ENCODE measurements around the gene TTLL9. TPM values are rescaled to one million over a fixed set of nuclear protein-coding genes. Genes with fewer than 3 reads are reported as not detected.
A peak's percentile ranks its signal among the peaks of the same experiment; 100 is the strongest.

Gene TTLL9
- total and polyA plus RNA-seq, 10 of the 15 experiments (the other 5 are each of a cell fraction or from before 2014, with no cell fraction given), result 0.03 to 0.77 (median 0.11) TPM; not detected in 2

DNA sequence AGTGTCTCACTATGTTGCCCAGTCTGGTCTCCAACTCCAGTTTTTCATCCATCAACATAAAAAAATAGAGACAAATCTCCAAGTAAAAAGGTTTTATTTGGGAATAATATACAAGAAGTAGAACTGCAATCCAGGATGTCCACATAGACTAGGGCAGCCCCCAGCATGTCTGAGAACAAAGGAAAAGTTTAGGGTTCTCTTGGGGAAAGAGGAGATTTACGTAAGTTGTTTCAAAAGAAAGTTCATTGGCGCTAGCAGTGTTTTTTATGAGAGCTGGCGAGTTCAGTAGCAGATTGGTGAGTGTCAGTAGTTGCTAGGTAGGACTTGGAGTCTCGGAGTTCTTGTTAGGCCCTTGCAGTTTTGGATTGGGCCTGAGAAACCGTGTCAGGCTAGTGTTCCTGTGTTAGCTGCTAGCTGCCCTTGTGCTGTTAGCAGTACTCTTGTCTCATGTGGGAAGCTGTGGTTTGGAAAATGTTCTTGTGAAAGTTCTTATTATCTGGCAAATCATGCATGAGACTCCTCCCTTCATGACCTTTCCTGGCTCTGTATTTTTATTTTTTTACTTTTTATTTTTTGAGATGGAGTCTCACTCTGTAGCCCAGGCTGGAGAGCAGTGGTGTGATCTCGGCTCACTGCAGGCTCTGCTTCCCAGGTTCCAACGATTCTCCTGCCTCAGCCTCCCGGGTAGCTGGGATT, 24.7 kb downstream of the TTLL9 start:
- DNase-seq (ENCODE audit: low read depth, low spot score), result peak; percentile 75
- peak overlapping the region; percentile 89 for H2AFZ ChIP-seq (ENCODE audit: control insufficient read depth, low read depth, low read length)
- no peak for TF ChIP-seq ZBED1 (IDR thresholded peaks at IDR 0.05; ENCODE audit: borderline replicate concordance)
- TF ChIP-seq, protein P1, sequence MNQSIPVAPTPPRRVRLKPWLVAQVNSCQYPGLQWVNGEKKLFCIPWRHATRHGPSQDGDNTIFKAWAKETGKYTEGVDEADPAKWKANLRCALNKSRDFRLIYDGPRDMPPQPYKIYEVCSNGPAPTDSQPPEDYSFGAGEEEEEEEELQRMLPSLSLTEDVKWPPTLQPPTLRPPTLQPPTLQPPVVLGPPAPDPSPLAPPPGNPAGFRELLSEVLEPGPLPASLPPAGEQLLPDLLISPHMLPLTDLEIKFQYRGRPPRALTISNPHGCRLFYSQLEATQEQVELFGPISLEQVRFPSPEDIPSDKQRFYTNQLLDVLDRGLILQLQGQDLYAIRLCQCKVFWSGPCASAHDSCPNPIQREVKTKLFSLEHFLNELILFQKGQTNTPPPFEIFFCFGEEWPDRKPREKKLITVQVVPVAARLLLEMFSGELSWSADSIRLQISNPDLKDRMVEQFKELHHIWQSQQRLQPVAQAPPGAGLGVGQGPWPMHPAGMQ (IDR thresholded peaks at IDR 0.05; ENCODE audit: borderline replicate concordance), result no peak
- no peak for TF ChIP-seq FOXK2 (IDR thresholded peaks at IDR 0.05)
- TF ChIP-seq, protein P2, sequence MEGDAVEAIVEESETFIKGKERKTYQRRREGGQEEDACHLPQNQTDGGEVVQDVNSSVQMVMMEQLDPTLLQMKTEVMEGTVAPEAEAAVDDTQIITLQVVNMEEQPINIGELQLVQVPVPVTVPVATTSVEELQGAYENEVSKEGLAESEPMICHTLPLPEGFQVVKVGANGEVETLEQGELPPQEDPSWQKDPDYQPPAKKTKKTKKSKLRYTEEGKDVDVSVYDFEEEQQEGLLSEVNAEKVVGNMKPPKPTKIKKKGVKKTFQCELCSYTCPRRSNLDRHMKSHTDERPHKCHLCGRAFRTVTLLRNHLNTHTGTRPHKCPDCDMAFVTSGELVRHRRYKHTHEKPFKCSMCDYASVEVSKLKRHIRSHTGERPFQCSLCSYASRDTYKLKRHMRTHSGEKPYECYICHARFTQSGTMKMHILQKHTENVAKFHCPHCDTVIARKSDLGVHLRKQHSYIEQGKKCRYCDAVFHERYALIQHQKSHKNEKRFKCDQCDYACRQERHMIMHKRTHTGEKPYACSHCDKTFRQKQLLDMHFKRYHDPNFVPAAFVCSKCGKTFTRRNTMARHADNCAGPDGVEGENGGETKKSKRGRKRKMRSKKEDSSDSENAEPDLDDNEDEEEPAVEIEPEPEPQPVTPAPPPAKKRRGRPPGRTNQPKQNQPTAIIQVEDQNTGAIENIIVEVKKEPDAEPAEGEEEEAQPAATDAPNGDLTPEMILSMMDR (IDR thresholded peaks at IDR 0.05 in 2 of 3, conservative IDR thresholded peaks at IDR 0.05 in 1 of 3; ENCODE audit: control insufficient read depth in 2 of 3, extremely low read depth in 1 of 3, insufficient read depth in 1 of 3, low read depth in 3 of 3, low read length in 3 of 3), result no peak
- no peak for TF ChIP-seq DPF2 (IDR thresholded peaks at IDR 0.05)
- TF ChIP-seq MEF2A (IDR thresholded peaks at IDR 0.05; ENCODE audit: insufficient read depth, low read depth, low read length), result no peak
- no peak for TF ChIP-seq ZSCAN29 (IDR thresholded peaks at IDR 0.05)
- no peak for TF ChIP-seq NFYA (IDR thresholded peaks at IDR 0.05; ENCODE audit: borderline replicate concordance, low read depth, low read length)
- TF ChIP-seq JUNB (IDR thresholded peaks at IDR 0.05), result no peak
- TF ChIP-seq, protein P3, sequence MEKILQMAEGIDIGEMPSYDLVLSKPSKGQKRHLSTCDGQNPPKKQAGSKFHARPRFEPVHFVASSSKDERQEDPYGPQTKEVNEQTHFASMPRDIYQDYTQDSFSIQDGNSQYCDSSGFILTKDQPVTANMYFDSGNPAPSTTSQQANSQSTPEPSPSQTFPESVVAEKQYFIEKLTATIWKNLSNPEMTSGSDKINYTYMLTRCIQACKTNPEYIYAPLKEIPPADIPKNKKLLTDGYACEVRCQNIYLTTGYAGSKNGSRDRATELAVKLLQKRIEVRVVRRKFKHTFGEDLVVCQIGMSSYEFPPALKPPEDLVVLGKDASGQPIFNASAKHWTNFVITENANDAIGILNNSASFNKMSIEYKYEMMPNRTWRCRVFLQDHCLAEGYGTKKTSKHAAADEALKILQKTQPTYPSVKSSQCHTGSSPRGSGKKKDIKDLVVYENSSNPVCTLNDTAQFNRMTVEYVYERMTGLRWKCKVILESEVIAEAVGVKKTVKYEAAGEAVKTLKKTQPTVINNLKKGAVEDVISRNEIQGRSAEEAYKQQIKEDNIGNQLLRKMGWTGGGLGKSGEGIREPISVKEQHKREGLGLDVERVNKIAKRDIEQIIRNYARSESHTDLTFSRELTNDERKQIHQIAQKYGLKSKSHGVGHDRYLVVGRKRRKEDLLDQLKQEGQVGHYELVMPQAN (conservative IDR thresholded peaks at IDR 0.05), result no peak
- TF ChIP-seq, protein P4, sequence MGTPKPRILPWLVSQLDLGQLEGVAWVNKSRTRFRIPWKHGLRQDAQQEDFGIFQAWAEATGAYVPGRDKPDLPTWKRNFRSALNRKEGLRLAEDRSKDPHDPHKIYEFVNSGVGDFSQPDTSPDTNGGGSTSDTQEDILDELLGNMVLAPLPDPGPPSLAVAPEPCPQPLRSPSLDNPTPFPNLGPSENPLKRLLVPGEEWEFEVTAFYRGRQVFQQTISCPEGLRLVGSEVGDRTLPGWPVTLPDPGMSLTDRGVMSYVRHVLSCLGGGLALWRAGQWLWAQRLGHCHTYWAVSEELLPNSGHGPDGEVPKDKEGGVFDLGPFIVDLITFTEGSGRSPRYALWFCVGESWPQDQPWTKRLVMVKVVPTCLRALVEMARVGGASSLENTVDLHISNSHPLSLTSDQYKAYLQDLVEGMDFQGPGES (IDR thresholded peaks at IDR 0.05), result no peak
- no peak for TF ChIP-seq RCOR1 (conservative IDR thresholded peaks at IDR 0.05; ENCODE audit: low read depth, low read length)
- TF ChIP-seq NRF1 (conservative IDR thresholded peaks at IDR 0.05; ENCODE audit: low read depth, low read length), result no peak
- no peak for TF ChIP-seq NFXL1 (IDR thresholded peaks at IDR 0.05; ENCODE audit: borderline replicate concordance)

More for the DNA sequence above, 24.7 kb downstream of the TTLL9 start:
- no peaks in the 10 kb centered on the region for H3K9me3 ChIP-seq (replicated peaks; ENCODE audit: control insufficient read depth, insufficient read depth, low read length)
- H3K4me3 ChIP-seq, result no peak overlapping the region
- no peaks in the 10 kb centered on the region; the same call in 1 of the 2 replicates for H3K4me1 ChIP-seq (ENCODE audit: control insufficient read depth, insufficient read depth, low read length)
- H3K27me3 ChIP-seq (replicated peaks in 1 of 2; ENCODE audit: control insufficient read depth in 2 of 2, insufficient read depth in 2 of 2, low read length in 1 of 2), result no peaks in the 10 kb centered on the region
- no peaks in the 10 kb centered on the region for H3K79me2 ChIP-seq (ENCODE audit: control insufficient read depth, insufficient read depth, low read length)
- ChIA-PET SMC1A (ENCODE audit: uncharacterized antibody, unreplicated experiment) (interaction anchor here (0.9 to 4.5 kb wide), 21 partner anchors 8 to 391 kb away, joined by 3 to 26 read pairs (median 8); partner anchors contain the start of genes DUSP15, PDRG1 and TTLL9), POLR2A (interaction anchor here (0.8 to 3.2 kb wide), 10 partner anchors 8 to 463 kb away, joined by 3 to 35 read pairs (median 4); partner anchors contain the start of genes ASXL1, DUSP15, PDRG1 and TTLL9), CTCF (interaction anchor here (0.7 to 2.1 kb wide), 14 partner anchors 8 to 62 kb away, joined by 3 to 9 read pairs (median 4); partner anchors contain the start of genes DUSP15, PDRG1 and TTLL9), RAD21 (ENCODE audit: unreplicated experiment) (interaction anchor here (0.8 to 2.5 kb wide), 15 partner anchors 8 to 172 kb away, joined by 3 to 17 read pairs (median 5); partner anchors contain the start of gene PDRG1)
- WGBS (ENCODE audit: insufficient coverage, insufficient replicate concordance, low lambda C conversion rate, missing lambda C conversion rate), result 7% methylated on average over 8 of the region's 8 CpGs
- BruUV-seq (replicated peaks), result no TSS peak
- in situ Hi-C loops (cut with MboI) (no loop called here), intact Hi-C loops (cut with micrococcal nuclease; ENCODE audit: unreplicated experiment) (no loop called here)
- peak; percentile 100 for FAIRE-seq
- no peak overlapping the region for H3K4me2 ChIP-seq (ENCODE audit: control insufficient read depth, insufficient read depth)
- peak overlapping the region; percentile 2; the same call in 1 of the 2 replicates for H3K9ac ChIP-seq (ENCODE audit: control insufficient read depth, insufficient read depth, low read length)
- peak; percentile 100 for ATAC-seq
- H3K27ac ChIP-seq (ENCODE audit: control insufficient read depth, insufficient read depth), result peak overlapping the region; percentile 62
- no peaks in the 10 kb centered on the region for H4K20me1 ChIP-seq (ENCODE audit: control insufficient read depth, insufficient read depth)
- H3K36me3 ChIP-seq (ENCODE audit: control insufficient read depth in 2 of 2, insufficient read depth in 2 of 2, low read length in 1 of 2), result no peaks in the 10 kb centered on the region
